Activated gamma-delta T cell treated with anti-CD3 and anti-CD28 coated beads, Interleukin-2, amount 50 U/mL, for 16 hours (primary cell): ENCODE results near the gene TRPC4.
"Not testable (repeated sequence)": the region's sequence is repeated elsewhere in the genome, so short reads cannot be mapped to it uniquely, and the experiment has no call there.

Experiments
- DNase-seq: peaks from one replicate; pipeline ENCODE4 v3.0.0-alpha.2; 2020; ENCODE audit warnings: low read depth

TRPC4 gene

GRCh38 chr13:37816276-37816675, 53.3 kb downstream of the TRPC4 start:
- DNase-seq = no peak

- DNase-seq = no peak
Measured at GRCh38 chr13:37811441-37811840, 58.1 kb downstream of the TRPC4 start.

DNA sequence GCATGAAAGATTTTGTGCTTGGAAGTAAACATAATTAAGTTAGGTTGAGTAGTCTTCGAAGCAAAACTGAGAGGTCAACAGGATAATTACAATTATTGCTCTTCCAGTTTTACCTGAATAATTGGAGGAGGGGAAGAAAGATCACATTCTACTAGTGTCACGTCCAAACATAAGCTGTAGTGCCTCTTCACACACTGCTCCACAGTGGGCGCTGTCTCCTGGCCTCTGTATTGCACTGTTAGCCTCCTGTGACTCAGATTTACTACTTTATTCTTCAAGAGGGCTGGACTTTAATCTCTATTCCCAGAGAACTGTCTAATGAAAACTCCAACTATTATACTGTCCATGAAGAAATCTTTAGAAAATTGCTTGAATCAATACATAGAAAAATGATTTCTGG, 62.9 kb downstream of the TRPC4 start:
- no peak for DNase-seq

GRCh38 chr13:37797631-37798030, 71.9 kb downstream of the TRPC4 start:
- DNase-seq = no peak

DNA sequence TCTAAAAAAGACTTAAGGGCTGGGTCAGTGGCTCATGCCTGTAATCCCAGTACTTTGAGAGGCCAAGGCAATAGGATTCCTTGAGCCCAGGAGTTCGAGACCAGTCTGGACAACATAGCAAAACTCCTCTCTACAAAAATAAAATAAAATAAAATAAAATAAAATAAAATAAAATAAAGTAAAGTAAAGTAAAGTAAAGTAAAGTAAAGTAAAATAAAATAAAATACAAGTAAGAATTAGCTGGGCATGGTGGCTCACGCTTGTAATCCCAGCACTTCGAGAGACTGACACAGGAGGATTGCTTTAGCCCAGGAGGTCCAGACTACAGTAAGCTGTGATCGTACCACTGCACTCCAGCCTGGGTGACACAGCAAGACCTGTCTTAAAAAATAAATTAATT, 72.8 kb downstream of the TRPC4 start:
- DNase-seq = not testable (repeated sequence)

- DNase-seq = no peak
Measured at GRCh38 chr13:37795326-37795725, 74.2 kb downstream of the TRPC4 start.

- DNase-seq = no peak
Measured at GRCh38 chr13:37791699-37792098, 77.9 kb downstream of the TRPC4 start.

GRCh38 chr13:37788346-37788745, 81.2 kb downstream of the TRPC4 start:
- no peak for DNase-seq

DNA sequence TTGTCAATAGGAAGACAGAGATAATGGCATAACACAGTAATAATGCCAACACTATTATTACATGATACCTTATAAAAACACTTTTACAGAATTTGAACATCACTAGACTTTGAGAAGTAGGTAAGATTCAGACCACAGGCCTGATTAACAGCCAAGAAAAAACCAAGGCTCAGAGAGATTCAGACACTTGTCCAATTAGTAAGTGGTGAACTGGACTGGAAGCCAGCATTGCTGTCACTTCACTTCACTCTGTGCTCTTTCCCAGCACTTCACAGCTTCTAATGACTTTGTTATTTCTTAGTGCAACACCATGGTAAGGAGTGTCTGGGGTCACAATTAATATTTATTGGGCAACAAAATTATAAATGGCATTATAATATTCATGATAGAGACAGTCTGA, 91.9 kb downstream of the TRPC4 start:
- DNase-seq = no peak

DNA sequence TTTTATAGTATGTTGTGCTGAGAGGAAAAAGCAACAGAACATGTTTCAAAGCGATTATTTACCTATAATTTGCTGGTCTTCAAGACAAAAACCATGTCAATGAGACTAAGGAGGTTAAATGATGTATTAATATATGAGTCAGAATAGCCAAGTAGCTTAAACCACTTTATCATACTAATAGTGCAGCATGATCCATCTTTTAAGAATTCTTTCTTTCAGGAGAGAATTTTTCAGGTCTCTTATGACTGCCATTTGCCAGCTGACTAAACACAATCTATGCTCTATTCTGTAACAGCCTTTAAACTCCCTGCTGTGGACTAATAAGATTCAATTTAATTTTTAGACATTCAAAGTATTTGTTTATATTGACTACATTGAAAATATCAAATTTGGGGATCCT, 93.7 kb downstream of the TRPC4 start:
- no peak for DNase-seq

GRCh38 chr13:37772644-37773043, 96.9 kb downstream of the TRPC4 start:
- DNase-seq = no peak

- DNase-seq = no peak
Measured at GRCh38 chr13:37769545-37769944, 100.0 kb downstream of the TRPC4 start.

- no peak for DNase-seq
Measured at GRCh38 chr13:37769078-37769477, 100.5 kb downstream of the TRPC4 start.

GRCh38 chr13:37766502-37766901, 103.1 kb downstream of the TRPC4 start:
- no peak for DNase-seq

DNA sequence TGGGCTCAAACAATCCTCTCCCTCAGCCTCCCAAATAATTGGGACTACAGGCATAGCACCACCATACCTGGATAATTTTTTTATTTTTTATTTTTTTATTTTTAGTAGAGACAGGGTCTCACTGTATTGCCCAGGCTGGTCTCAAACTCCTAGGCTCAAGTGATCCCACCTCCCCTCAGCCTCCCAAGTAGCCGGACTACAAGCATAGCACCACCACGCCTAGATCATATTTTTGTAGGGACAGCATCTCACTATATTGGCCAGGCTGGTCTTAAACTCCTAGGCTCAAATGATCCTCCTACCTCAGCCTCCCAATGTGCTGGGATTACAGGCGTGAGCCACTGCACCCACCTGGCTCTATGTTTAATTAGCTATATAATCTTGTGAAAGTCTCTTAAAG, 114.2 kb downstream of the TRPC4 start:
- no peak for DNase-seq

GRCh38 chr13:37753776-37754175, 115.8 kb downstream of the TRPC4 start:
- no peak for DNase-seq

- DNase-seq = no peak
Measured at GRCh38 chr13:37752146-37752545, 117.4 kb downstream of the TRPC4 start.

DNA sequence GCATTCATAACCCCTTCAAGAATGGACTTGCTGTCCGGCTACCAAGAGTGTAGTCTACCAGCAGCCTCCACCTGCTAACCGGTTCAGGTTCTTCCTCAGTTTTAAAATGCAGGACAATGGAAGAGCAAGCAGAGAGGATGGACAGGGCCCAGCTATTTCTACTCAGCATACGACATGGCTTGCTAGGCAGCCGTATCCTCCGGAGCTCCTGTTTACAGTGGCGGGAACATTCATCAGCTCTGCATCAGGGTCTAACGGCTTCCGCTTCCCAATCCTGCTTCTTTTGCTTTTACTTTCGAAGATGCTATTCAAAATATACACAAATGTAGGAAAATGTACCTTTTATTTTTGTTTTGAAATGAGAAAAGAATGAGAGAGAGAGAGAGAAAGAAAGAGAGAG, 118.5 kb downstream of the TRPC4 start:
- DNase-seq = no peak

DNA sequence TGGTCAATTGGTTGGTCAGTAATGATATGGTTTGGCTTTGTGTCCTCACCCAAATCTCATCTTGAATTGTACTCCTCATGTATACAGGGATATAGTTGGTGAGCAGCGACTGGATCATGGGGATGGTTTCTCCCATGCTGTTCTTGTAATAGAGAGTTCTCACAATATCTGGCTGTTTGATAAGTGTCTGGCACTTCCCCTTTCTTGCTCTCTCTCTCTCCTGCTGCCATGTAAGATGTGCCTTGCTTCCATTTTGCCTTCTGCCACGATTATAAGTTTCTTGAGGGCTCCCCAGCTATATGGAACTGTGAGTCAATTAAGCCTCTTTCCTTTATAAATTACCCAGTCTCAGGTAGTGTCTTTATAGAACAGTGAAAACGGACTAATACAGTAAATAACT, 120.7 kb downstream of the TRPC4 start:
- no peak for DNase-seq

- DNase-seq = no peak
Measured at GRCh38 chr13:37747071-37747612, 122.4 kb downstream of the TRPC4 start.

DNA sequence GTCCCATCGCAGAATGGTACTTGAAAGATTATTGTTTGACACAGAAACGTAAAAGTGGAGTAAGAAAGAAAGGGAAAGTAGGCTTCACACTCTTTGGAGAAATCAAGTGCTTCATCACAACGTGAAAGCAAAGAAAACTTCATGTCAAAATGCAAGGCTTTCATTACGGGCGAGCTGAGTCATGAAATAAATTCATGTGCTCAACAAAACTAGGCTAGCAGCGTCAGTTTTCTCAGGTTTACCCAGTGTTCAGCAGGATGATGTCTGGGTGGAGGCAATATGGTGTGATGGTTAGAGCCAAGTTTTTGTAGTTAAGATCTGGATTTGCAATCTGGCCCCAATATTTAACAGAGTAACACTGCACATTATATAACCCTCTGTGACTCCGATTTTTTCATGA, 128.0 kb downstream of the TRPC4 start:
- DNase-seq = no peak

DNA sequence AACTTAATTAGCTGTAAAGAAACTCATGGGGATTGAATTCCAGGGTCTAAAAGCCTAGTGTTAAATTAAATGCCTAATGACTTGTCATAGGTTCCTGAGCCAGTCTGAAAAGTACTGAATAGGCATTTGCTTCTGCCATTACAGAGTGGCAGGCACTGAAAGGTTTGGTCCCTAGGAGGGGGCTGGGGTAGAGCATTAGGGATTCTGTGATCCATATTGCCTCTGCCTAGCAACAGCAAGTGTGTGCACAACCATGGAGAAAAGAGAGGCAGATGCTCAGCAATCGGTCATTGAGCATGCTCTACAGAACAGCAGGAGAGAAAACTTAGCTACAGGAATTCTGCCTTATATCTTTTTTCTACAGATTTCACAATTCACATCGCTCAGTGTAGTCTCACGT, 133.5 kb downstream of the TRPC4 start:
- no peak for DNase-seq

GRCh38 chr13:37735293-37735692, 134.3 kb downstream of the TRPC4 start:
- no peak for DNase-seq

DNA sequence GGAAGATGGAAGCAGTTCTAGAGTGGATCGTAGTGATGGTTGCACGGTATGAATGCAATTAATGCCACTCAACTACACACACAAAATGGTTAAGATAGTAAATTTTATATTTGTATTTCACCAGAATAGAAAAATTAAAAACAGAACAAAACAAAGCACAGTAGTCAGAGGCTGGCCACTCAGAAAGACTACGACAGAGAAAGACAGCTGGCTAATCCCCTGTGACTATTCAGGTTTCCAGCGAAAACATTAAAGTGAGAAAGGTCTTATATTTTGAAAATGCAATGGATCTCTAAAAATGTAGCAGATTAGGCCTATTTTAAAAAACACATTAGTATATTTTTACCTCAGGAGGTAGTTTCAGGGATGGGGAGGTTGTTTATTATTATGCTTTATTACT, 139.7 kb downstream of the TRPC4 start:
- no peak for DNase-seq
